Medulla oblongata (tissue), 1 donor: ENCODE results near the gene NNAT.

ENCODE experiments used
- DNase-seq: peaks from one replicate; pipeline ENCODE4 v3.0.0-alpha.2; 2015; ENCODE audit errors: extremely low spot score

NNAT gene

GRCh38 chr20:37523911-37524700 is 3.1 kb downstream of the NNAT start:
- DNase-seq = no peak

GRCh38 chr20:37524859-37525708 is 4.0 kb downstream of the NNAT start:
- no peak for DNase-seq

GRCh38 chr20:37525810-37526209 is 4.8 kb downstream of the NNAT start:
- no peak for DNase-seq

GRCh38 chr20:37526238-37526838 is 5.3 kb downstream of the NNAT start:
- no peak for DNase-seq

DNA sequence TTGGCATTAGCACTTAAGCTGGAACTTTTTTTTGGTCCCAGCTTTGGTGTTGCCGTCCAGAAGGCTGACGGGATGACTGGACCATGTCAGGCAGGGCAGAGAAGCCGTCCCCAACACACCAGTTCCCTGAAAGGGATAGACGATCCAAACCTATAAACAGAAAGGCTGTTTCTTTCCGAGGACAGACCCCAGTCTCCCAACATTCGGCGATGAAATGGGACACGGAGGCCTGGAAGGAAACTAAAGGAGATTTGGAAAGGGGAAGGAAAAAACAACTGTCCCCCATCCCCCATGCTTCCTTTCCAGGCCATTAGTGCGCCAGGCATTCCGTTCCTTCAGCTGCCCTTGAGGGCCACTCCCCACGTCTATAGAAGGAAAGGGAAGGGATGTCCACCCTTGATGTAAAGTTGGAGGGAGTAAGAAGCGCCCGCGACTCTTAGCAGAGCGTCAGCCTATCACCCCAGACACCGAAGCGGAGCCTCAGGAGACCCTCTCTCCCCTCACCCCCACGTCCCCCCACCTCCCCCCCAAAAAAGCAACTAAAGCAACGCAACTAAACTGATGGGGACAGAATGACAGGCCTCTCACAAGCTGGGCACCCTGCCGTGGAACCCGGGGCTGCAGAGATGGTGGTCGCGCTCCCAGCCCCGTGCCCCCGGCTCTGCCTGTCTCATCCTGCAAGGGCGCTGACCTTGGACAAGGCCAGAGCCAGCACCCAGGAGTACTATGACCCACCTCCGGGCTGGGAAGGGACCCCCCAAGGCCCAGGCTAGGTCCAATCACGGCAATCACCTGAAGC is 6.0 kb downstream of the NNAT start:
- peak; percentile 24 for DNase-seq

DNA sequence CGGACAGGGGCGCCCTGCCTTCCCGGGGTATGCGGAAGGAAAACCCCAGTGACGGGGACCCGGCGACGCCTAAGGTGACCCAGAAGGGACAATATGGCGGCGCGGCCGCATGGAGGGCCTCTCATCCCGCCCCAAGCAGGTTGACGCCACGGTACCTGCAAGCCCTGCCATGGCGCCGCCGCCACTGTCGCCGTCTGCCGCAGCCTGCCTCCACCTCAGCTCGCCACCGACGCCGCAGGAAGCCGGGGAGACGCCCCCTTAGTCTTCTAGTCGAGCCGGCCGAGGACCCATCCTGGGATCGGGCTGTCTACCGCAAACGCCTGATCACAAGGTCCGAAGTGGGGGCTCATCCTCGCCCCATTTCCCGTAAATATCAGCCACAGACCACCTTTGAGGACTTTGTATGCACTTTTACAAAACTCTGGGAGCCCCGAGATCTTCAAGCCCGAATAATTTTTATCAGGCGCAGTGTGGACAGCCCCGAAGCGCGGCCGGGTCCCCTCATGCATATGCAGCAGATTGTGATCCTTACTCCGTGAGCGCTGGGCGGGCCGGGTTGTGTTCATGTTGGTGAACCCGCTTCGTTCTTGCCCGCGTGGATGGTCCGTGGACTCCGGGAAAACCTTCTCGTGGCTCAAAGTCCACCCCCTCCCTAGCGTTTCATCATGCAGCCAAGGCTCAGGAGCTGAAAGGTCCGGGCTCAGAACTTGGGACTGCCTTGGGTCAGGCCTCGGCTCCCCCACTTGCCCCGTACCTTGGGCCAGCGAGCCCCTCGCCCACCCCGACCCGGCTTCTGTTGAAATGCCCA is 6.8 kb downstream of the NNAT start, which contains the start of gene BLCAP:
Gene BLCAP (minus strand): TSS at position 239 of the 808 bp plus-strand sequence. CDS start 8,702 bp downstream, outside the sequence.
- DNase-seq = peak; percentile 88

- DNase-seq = no peak
These were observed 7.6 kb downstream of the NNAT start for GRCh38 chr20:37528446-37529213.

DNA sequence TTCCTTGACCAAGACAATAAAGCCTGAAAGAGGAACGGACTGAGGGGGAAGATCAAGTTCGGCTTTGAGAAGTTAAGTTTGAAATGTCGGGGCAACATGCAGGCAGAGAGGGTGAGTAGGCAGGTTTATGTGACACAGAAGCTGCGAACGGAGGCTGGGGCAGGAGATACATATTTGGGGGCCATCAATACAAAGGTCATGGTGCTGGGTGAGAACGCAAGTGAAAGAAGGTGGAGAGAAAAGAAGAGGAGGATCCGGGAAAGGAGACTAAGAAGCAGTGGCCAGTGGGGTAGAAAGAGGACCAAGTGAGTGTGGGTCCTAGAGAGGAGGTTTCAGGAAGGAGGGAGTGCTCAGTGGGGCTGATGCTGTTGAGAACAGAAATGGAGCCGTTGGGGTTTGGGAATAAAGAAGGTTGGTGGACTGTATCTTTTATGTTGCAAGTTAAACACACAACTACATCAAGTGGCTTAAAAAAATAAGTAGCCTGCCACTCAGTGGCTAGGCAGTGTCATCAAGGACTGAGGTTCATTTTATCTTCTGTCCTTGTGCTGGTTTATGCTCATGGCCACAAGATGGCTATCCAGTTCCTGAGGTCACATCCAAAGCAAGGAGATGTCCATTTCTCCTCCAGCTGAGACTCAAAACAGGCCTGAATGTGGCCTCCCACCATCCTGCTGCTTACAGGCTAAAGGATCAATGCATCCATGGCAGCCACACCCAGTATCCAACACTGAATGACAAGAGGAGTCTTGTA is 8.3 kb downstream of the NNAT start:
- no peak for DNase-seq

DNA sequence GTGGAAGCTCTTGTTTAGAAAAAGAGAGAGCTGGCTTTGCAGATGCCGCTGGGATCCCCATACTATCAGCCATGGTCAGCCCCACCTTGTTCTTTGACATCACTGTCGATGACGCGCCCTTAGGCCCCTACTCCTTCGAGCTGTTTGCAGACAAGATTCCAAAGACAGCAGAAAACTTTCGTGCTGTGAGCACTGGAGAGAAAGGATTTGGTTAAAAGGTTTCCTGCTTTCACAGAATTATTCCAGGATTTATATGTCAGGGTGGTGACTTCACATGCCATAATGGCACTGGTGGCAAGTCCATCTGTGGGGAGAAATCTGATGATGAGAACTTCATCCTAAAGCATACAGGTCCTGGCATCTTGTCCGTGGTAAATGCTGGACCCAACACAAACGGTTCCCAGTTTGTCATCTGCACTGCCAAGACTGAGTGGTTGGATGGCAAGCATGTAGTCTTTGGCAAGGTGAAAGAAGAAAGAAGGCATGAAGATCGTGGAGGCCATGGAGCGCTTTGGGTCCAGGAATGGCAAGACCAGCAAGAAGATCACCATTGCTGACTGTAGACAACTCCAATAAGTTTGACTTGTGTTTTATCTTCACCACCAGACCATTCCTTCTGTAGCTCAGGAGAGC is 9.0 kb downstream of the NNAT start:
- no peak for DNase-seq

DNA sequence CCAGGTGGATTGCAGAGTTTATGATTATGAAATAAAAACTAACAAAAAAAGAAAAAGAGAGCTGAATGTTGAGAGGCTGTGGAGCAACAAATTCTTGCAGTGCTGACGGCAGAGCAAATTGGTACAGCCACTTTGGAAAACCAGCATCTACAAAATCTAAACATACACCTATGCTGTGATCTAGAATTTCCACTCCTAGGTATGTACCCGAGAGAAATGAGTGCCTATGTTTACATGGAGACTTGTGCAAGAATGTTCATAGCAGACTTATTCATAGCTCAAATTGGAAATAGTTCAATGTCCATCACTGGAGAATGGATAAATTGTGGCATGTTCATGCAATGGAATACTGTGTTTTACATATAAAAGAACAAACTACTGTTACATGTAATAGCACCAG is 9.6 kb downstream of the NNAT start:
- DNase-seq = no peak

GRCh38 chr20:37531856-37532255 is 10.8 kb downstream of the NNAT start:
- no peak for DNase-seq

GRCh38 chr20:37533154-37533715 is 12.2 kb downstream of the NNAT start:
- DNase-seq = no peak

DNA sequence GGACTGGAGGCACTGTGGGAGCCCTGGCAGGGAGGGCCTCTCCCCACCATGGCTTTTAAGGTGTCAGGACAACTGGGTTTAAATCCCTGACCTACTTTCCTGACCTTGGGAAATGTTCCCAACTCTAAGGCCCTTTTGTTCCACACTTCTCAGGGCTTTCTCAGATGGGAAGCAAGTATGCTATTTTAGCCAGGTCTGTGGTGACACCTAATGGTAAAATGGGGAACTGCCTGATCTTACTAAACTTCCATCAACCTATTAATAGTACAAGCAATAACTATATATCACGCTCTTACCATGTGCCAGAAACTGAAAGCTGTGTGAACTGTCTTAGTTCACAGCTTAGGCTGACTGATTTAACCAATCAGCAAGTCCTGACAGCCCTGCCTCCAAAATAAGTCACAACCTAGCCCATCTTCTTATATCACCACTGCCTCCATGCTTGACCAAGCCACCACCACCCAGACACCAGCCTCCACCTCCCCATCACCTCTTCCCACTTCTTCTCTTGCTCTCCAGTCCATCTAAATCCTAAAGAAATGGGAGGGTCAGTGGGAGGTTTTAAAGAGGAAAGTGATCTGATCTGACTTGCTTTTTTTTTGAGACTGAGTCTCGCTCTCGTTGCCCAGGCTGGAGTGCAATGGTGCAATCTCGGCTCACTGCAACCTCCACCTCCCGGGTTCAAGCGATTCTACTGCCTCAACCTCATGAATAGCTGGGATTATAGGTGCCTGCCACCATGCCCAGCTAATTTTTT is 13.5 kb downstream of the NNAT start:
- DNase-seq = peak; percentile 94

DNA sequence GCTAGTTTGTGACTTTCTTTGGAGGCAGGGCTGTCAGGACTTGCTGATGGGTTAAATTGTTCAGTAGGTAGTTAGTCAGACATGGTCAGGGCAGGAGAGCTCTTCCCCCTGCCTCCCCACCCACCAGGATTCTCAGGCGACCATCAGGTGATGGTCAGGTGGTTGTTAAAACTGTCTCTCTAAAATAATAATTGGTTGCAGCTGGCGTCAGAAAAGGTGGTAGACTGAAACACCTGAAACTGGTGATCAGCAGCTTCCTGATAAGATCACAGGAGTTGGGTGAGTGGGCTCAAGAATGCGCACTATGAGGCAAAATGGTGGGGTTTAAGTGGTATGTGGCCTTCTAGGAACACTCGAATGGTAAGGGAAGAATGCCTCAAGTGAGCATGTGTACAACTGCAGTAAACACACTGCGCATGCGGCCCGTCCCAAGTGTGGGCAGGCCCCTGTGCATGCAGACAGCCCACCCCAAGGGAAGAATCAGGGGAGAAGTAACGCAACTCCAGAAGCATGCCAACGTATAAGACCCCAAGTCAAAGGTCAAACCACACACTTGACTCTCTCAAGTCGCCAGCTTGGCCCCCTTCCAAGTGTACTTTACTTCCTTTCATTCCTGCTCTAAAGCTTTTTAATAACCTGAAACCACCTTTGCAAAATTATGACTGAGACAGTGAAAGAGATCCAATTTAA is 14.5 kb downstream of the NNAT start:
- no peak for DNase-seq

- DNase-seq = no peak
These were observed 16.5 kb downstream of the NNAT start for GRCh38 chr20:37537505-37537904.

DNA sequence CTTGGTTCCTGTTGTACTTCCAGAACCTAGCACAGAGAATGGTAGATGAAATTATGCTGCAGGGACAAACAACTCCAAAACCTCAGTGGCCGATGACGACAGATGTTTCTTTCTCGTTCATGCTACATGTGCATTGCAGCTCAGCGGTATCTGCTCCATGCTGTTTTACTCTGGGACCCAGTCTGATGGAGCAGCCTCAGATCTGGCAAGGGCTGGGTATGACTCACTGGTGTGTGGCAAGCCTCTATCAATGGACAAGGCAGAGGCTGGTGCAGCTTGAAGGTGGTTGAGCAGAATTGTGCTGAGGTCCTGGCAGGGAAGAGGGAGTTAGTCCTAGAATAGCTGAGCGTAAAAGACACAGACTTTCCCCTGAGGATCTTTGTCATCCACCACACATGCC is 17.0 kb downstream of the NNAT start:
- DNase-seq = no peak

DNA sequence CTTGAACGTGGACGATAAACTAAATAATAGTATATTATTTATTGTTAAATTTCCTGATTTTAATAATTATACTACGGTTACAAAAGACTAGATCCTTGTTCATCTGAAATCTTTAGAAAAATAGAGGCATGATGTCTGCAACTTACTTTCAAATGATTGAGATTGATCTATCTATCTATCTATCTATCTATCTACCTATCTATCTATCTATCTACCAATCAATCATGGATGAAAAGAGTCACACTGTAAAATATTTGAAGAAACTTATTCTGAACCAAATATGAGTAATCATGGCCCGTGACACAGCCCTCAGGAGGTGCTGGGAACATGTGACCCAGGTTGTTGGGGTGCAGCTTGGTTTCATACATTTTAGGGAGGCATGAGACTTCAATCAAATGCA is 18.4 kb downstream of the NNAT start:
- no peak for DNase-seq
